Forelimb muscle (tissue), 1 donor: ENCODE measurements around the gene RDH5. TPM values are rescaled to one million over a fixed set of nuclear protein-coding genes. Genes with fewer than 3 reads are reported as not detected.

ENCODE experiments used
- DNase-seq: peaks from one replicate; pipeline ENCODE4 v3.0.0-alpha.2; 2013; ENCODE audit warnings: low read depth
- polyA plus RNA-seq: library from polyadenylated mRNA; unstranded; fragments of 120-200 nt; gene quantifications from one replicate; pipeline ENCODE4 v1.2.1, GENCODE V29; 2013; ENCODE audit not compliant: insufficient read length

RDH5 gene
- polyA plus RNA-seq, 1 donor: 31.3 TPM

GRCh38 chr12:55712700-55713415, 7.3 kb upstream of the RDH5 start:
- DNase-seq: no peak

DNA sequence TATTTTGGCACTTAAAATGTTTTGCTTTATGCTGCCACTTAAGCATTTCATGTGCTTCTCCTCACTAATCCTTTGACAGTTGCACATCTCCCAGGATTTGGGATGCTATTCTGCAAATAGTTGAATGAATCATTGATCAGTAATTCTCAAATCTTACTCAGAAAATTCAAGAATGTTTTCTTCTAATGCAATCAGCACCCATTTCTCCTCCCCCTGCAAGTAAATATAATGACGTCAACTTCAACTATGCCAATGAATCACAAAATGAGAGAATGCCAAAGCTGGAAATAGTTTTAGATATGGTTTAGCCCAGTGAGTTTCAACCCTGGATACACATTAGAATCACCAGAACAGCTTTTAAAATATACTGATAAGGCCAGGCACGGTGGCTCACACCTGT, 6.5 kb upstream of the RDH5 start:
- DNase-seq: no peak

GRCh38 chr12:55715169-55715764, 4.9 kb upstream of the RDH5 start:
- no peak for DNase-seq

- peak; percentile 83 for DNase-seq
Observed at GRCh38 chr12:55715833-55716581, 4.2 kb upstream of the RDH5 start, which contains the start of gene BLOC1S1. Gene BLOC1S1 (plus strand): TSS chr12:55716046. CDS start chr12:55716052, 6 bp downstream.

DNA sequence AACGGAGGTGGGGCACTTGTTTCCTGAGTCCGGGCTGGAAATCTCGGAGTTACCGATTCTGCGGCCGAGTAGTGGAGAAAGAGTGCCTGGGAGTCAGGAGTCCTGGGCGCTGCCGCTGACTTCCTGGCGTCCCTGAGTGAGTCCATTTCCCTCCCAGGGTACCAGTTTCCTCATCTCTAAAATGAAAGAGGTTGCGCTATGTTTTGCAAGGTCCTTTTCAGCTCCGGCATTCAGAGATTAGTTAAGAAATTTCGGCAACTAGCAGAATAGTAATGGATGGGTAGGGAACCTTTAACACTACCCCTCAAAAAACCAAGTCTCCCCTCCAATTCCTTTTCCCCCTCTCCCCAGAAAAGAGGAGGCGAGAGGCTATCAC, 3.6 kb upstream of the RDH5 start:
- no peak for DNase-seq

DNA sequence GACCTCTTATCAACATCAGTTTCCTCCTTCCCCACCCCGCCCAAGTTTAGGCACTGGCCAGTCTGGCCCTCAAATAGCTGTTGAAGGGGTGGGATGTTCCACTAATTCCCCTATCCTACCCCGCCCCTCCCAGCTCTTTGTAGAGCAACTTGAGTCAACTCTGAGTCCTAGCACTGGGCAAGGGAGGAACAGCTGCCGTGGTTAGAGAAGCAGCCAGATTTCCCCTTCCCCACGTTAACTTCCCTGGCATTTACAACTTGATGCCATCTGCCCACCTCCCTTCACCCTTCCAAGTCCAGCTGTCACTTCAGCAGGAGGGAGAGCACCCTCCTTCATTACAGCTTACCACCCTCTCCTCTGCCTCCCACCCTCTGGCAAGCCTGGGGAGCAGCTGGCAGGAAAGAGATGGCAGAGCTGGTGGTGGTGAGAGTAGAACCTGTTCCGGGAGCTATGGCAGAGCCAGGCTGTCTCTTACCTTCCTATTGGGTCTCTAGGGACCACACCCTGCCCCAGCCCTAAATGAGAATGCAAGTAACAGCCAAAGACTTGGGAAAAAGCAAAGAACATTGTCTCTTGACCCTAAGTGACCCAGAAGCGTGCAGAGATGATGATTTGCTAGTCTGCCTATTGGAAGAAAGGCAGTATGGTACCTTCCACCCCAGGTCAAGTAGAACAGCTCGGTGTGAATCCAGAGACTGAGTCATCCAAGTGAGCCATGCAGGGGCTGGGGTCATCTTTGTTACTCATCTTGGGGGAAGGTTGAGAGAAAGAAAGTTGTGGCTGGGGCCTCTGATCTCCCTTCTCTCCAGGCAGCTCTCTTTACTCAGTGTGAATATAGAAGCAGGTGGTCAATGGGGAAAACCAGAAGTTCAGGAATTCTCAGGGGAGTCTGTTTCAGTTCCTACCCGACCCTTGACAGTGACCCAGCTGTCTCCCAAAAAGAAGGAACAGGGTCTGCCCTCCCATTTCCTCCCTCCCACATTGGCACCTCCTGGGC, 2.9 kb upstream of the RDH5 start:
- no peak for DNase-seq

DNA sequence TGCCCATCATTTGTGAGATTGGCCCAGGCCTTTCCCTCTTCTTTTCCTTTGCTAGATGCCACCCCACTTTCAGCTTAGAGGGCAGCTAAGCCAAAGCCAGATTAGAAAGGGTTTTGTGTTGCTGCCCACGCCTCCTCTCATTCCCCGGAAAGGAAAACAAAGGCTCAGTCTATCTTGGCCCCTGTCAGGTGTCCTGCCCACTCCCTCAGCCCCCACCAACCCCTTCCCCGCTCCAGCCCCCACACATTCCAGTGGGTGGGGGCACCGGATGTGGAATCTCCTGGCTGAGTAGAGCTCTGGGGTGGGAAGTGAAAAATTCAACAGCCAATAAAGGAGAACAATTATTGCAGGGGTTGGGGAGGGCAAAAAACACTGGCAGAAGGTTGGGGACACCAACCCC, 2.2 kb upstream of the RDH5 start:
- no peak for DNase-seq

DNA sequence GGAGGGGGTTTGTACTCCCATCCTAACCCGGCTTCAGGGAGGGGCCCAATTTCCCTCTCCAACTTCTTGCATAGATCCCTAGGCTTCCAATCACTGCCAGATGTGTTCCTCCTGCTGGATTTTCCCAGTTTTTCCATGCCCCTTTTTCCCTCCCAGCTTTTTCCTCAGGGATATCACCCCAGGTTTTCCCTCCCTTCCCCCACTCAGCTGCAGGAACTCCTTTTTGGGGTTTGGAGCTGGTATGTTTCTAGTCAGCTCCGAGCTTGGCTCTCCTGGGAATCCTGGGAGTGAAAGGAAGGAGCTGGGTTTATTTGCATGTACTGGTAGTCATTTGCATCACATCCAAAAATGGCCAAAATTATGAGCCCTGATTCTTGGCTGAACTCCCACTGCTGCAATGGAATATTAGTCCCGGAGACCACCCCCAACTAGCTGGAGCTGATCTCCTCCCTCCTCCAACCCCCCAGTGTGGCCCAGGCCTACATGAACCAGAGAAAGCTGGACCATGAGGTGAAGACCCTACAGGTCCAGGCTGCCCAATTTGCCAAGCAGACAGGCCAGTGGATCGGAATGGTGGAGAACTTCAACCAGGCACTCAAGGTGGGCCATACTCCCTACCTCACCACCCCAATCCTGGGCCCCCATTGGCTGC, 1.4 kb upstream of the RDH5 start:
- DNase-seq: no peak

DNA sequence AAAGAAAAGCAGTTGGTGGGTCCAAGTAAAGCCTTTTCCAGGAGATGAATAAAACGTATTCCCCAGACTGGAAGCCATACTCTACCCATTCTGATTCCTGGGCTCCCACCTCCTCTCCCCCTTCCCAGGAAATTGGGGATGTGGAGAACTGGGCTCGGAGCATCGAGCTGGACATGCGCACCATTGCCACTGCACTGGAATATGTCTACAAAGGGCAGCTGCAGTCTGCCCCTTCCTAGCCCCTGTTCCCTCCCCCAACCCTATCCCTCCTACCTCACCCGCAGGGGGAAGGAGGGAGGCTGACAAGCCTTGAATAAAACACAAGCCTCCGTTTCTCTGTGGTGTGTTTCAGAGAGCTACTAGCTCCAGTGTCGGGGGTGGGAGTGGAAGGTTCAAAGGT, 822 bp upstream of the RDH5 start:
- no peak for DNase-seq

DNA sequence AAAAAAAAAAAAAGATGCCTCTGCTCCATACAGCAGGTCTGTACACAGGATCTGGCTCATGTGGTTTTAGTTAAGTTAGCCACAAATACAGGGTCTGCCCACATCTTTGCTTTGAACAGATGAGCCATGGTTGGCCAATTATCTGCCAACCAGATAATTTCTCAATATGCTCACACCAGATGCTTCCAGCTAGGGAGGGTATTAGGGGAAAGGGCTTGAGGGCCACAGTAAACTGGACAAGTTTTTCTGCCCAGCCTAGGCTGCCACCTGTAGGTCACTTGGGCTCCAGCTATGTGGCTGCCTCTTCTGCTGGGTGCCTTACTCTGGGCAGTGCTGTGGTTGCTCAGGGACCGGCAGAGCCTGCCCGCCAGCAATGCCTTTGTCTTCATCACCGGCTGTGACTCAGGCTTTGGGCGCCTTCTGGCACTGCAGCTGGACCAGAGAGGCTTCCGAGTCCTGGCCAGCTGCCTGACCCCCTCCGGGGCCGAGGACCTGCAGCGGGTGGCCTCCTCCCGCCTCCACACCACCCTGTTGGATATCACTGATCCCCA, 776 bp downstream of the RDH5 start:
- DNase-seq: no peak

DNA sequence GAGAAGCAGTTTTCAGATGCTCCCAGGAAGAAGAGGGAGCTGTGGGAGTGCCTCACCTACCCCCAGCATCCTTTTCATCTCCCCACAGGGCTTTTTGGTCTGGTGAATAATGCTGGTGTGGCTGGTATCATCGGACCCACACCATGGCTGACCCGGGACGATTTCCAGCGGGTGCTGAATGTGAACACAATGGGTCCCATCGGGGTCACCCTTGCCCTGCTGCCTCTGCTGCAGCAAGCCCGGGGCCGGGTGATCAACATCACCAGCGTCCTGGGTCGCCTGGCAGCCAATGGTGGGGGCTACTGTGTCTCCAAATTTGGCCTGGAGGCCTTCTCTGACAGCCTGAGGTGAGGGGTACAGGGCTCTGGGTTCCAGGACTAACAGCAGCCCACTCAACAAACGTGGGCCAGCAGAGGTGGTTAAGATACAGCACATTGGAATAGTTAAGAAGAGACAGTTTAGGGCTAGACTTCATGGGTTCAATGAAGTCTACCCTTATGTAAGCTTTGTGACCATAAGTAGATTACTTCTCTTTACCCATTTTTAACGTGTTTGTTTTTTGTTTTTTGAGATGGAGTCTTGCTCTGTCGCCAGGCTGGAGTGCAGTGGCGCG, 1.5 kb downstream of the RDH5 start:
- no peak for DNase-seq

GRCh38 chr12:55722948-55723347, 2.8 kb downstream of the RDH5 start:
- DNase-seq: no peak

GRCh38 chr12:55723516-55724225, 3.5 kb downstream of the RDH5 start:
- no peak for DNase-seq

GRCh38 chr12:55724226-55724939, 4.2 kb downstream of the RDH5 start:
- no peak for DNase-seq

- no peak for DNase-seq
Observed at GRCh38 chr12:55724940-55725309, 4.7 kb downstream of the RDH5 start.

- DNase-seq: no peak
Observed at GRCh38 chr12:55725556-55725955, 5.4 kb downstream of the RDH5 start.

- no peak for DNase-seq
Observed at GRCh38 chr12:55726971-55727370, 6.8 kb downstream of the RDH5 start.

GRCh38 chr12:55727643-55728185, 7.5 kb downstream of the RDH5 start:
- DNase-seq: no peak
